H1 (cell line): ENCODE results near the gene PMEPA1. TPM values are rescaled to one million over a fixed set of nuclear protein-coding genes. Genes with fewer than 3 reads are reported as not detected.

Source experiments
- CTCF ChIA-PET: fragments of 300-600 bp; sonication (Branson Sonifier 250); formaldehyde crosslinking; loops from one replicate; lab custom pipeline; 2021; ENCODE audit not compliant: partially characterized antibody; lab: Charles Lee
- POLR2A ChIA-PET: fragments of 300-600 bp; sonication (Branson Sonifier 250); formaldehyde crosslinking; loops from one replicate; lab custom pipeline; 2021; ENCODE audit warnings: inconsistent platforms; ENCODE audit not compliant: partially characterized antibody; lab: Charles Lee
- DNase-seq, 2 experiments: peaks; one replicate each; pipeline versions ENCODE4 v3.0.0 to v3.0.0-alpha.2; 2010 to 2022; ENCODE audit warnings: low spot score in 2 of 2, low read depth in 1 of 2, mixed read lengths in 1 of 2
- FAIRE-seq: peaks from 2 replicates; lab custom pipeline; 2011; peaks lifted over from hg19 to GRCh38; lab: Jason Lieb, UNC
- H2AFZ ChIP-seq: 2 replicates; pipeline ENCODE4 v1.8.1; 2012; ENCODE audit warnings: low read length, inconsistent platforms
- H2AK5ac ChIP-seq: 2 replicates; pipeline ENCODE4 v1.6.1; 2013; ENCODE audit warnings: low read depth, low read length
- H2BK120ac ChIP-seq: replicated peaks from 2 replicates; pipeline ENCODE3; 2013; ENCODE audit warnings: low read depth, low read length, inconsistent platforms
- H2BK12ac ChIP-seq: 2 replicates; pipeline ENCODE4 v1.6.1; 2013; ENCODE audit warnings: low read depth, low read length
- H2BK15ac ChIP-seq: 2 replicates; pipeline ENCODE4 v1.6.1; 2013; ENCODE audit warnings: low read length
- H2BK20ac ChIP-seq: 2 replicates; pipeline ENCODE4 v1.6.1; 2013; ENCODE audit warnings: low read length
- H2BK5ac ChIP-seq: 2 replicates; pipeline ENCODE4 v1.6.1; 2013; ENCODE audit warnings: low read depth, low read length
- H3K14ac ChIP-seq: 2 replicates; pipeline ENCODE4 v1.6.1; 2013; ENCODE audit warnings: inconsistent platforms; ENCODE audit not compliant: insufficient read length
- H3K18ac ChIP-seq: 2 replicates; pipeline ENCODE4 v1.6.1; 2013; ENCODE audit warnings: low read length; ENCODE audit errors: extremely low read depth
- H3K23ac ChIP-seq: 2 replicates; pipeline ENCODE4 v1.6.1; 2013; ENCODE audit warnings: inconsistent platforms; ENCODE audit not compliant: insufficient read length
- H3K23me2 ChIP-seq: 2 replicates; pipeline ENCODE4 v1.6.1; 2013; ENCODE audit warnings: low read depth, low read length
- H3K27ac ChIP-seq: 2 replicates; pipeline ENCODE4 v1.6.1; 2011; ENCODE audit warnings: low read depth, low read length, inconsistent platforms
- H3K27me3 ChIP-seq, 4 experiments: replicated peaks in 1 of 4; 1 replicate in 1 of 4; 2 replicates in 3 of 4; pipeline versions ENCODE4 v1.6.1 to v1.8.1; 2011 to 2013; ENCODE audit warnings: low read length in 3 of 4, mild to moderate bottlenecking in 3 of 4, inconsistent platforms in 2 of 4, mixed read lengths in 2 of 4, moderate library complexity in 1 of 4; ENCODE audit not compliant: control insufficient read depth in 3 of 4, insufficient read depth in 3 of 4; ENCODE audit errors: extremely low read depth in 1 of 4
- H3K36me3 ChIP-seq, 4 experiments: 2 replicates each; pipeline versions ENCODE4 v1.6.1 to v1.8.1; 2011 to 2013; ENCODE audit warnings: mild to moderate bottlenecking in 4 of 4, low read length in 3 of 4, moderate library complexity in 2 of 4, control low read depth in 1 of 4, inconsistent platforms in 1 of 4; ENCODE audit not compliant: insufficient read depth in 4 of 4, control insufficient read depth in 2 of 4
- H3K4ac ChIP-seq: replicated peaks from 2 replicates; pipeline ENCODE3; 2013; ENCODE audit warnings: low read length, low read depth, mixed read lengths, inconsistent platforms; ENCODE audit not compliant: insufficient read length
- H3K4me1 ChIP-seq, 4 experiments: replicated peaks in 1 of 4; 1 replicate in 1 of 4; 2 replicates in 3 of 4; pipeline versions ENCODE4 v1.6.1 to v1.8.1; 2011 to 2013; ENCODE audit warnings: low read length in 3 of 4, inconsistent platforms in 2 of 4, mixed read lengths in 1 of 4; ENCODE audit not compliant: insufficient read depth in 4 of 4, control insufficient read depth in 3 of 4
- H3K4me2 ChIP-seq, 2 experiments: 2 replicates each; pipeline versions ENCODE4 v1.6.1 to v1.8.1; 2011 to 2013; ENCODE audit warnings: low read depth in 2 of 2, low read length in 2 of 2, control low read depth in 1 of 2, inconsistent platforms in 1 of 2, mild to moderate bottlenecking in 1 of 2; ENCODE audit not compliant: insufficient read depth in 1 of 2
- H3K4me3 ChIP-seq, 4 experiments: fragments of 200-600, 300-600 bp in 1 of 4; sonication (generic), shearing (Covaris generic), sonication (Bioruptor Twin) in 1 of 4; 2 replicates each; pipeline versions ENCODE4 v1.5.1 to v1.8.1; 2011 to 2016; ENCODE audit warnings: low read length in 4 of 4, low read depth in 3 of 4, control low read depth in 2 of 4, inconsistent platforms in 2 of 4, mild to moderate bottlenecking in 2 of 4, mixed read lengths in 1 of 4, moderate library complexity in 1 of 4; ENCODE audit not compliant: insufficient read depth in 2 of 4; ENCODE audit errors: extremely low read depth in 1 of 4
- H3K56ac ChIP-seq: replicated peaks from 2 replicates; pipeline ENCODE3; 2013; ENCODE audit warnings: low read depth, mild to moderate bottlenecking, mixed read lengths, low read length, inconsistent platforms; ENCODE audit not compliant: insufficient read length
- H3K79me1 ChIP-seq: 2 replicates; pipeline ENCODE4 v1.6.1; 2013; ENCODE audit warnings: low read depth, low read length, control low read depth
- H3K79me2 ChIP-seq, 2 experiments: 2 replicates each; pipeline versions ENCODE4 v1.6.1 to v1.8.1; 2012 to 2013; ENCODE audit warnings: low read length in 2 of 2, mild to moderate bottlenecking in 2 of 2, inconsistent platforms in 1 of 2; ENCODE audit not compliant: insufficient read depth in 2 of 2, control insufficient read depth in 1 of 2
- H3K9ac ChIP-seq, 4 experiments: replicated peaks in 1 of 4; 1 replicate in 1 of 4; 2 replicates in 3 of 4; pipeline versions ENCODE4 v1.6.1 to v1.8.1; 2011 to 2013; ENCODE audit warnings: low read depth in 3 of 4, low read length in 3 of 4, control low read depth in 2 of 4, mild to moderate bottlenecking in 2 of 4, moderate library complexity in 2 of 4, inconsistent platforms in 1 of 4; ENCODE audit errors: extremely low read depth in 1 of 4
- H3K9me3 ChIP-seq, 2 experiments: 2 replicates each; pipeline versions ENCODE4 v1.6.1 to v1.8.1; 2012 to 2013; ENCODE audit warnings: mild to moderate bottlenecking in 2 of 2, moderate library complexity in 2 of 2, control low read depth in 1 of 2, inconsistent platforms in 1 of 2, low read depth in 1 of 2, low read length in 1 of 2, mixed read lengths in 1 of 2; ENCODE audit not compliant: insufficient read depth in 2 of 2
- H4K20me1 ChIP-seq, 2 experiments: replicated peaks in 1 of 2; 2 replicates each; pipeline versions ENCODE3 to v1.8.1; 2011 to 2013; ENCODE audit warnings: inconsistent platforms in 2 of 2, low read length in 2 of 2, mild to moderate bottlenecking in 1 of 2; ENCODE audit not compliant: insufficient read depth in 2 of 2, control insufficient read depth in 1 of 2
- H4K5ac ChIP-seq: 2 replicates; pipeline ENCODE4 v1.6.1; 2013; ENCODE audit warnings: low read length, low read depth, mixed read lengths, inconsistent platforms; ENCODE audit not compliant: insufficient read length
- H4K8ac ChIP-seq: 2 replicates; pipeline ENCODE4 v1.8.0; 2013; ENCODE audit warnings: mild to moderate bottlenecking, moderate library complexity, low read length, inconsistent platforms; ENCODE audit not compliant: insufficient read depth; ENCODE audit errors: extremely low read depth
- H4K91ac ChIP-seq: replicated peaks from 2 replicates; pipeline ENCODE3; 2013; ENCODE audit warnings: low read length, mixed read lengths, inconsistent platforms; ENCODE audit not compliant: insufficient read length
- ATF2 ChIP-seq: IDR thresholded peaks from 2 replicates; pipeline ENCODE4 v1.6.1; 2012; ENCODE audit warnings: low read length, inconsistent platforms
- CBX5 ChIP-seq: fragments of 300-800, 300-1000 bp; sonication (generic); IDR thresholded peaks from 2 replicates; pipeline ENCODE4 v1.7.1; 2016; ENCODE audit warnings: antibody characterized with exemption, low read length, low read depth
- CTBP2 ChIP-seq: IDR thresholded peaks from 2 replicates; pipeline ENCODE4 v1.7.0; 2011; ENCODE audit warnings: borderline replicate concordance, mild to moderate bottlenecking, moderate library complexity, mixed read lengths, low read length; ENCODE audit not compliant: insufficient read depth, insufficient read length
- EZH2 ChIP-seq: fragments of 200-600 bp; sonication (generic); IDR thresholded peaks from 2 replicates; pipeline ENCODE4 v1.7.1; 2012; ENCODE audit warnings: low read depth, mild to moderate bottlenecking, moderate library complexity, low read length, inconsistent platforms; ENCODE audit not compliant: severe bottlenecking
- HDAC6 ChIP-seq: IDR thresholded peaks from one replicate; pipeline ENCODE4 v1.7.1; 2012; ENCODE audit warnings: low read depth, mild to moderate bottlenecking, inconsistent platforms, low read length, moderate library complexity
- MAX ChIP-seq: IDR thresholded peaks from 2 replicates; pipeline ENCODE4 v1.6.1; 2012; ENCODE audit warnings: inconsistent platforms
- PHF8 ChIP-seq: fragments of 200-600 bp; sonication (generic); conservative IDR thresholded peaks from 2 replicates; pipeline ENCODE4 v1.7.1; 2012; ENCODE audit warnings: low read depth, mild to moderate bottlenecking, inconsistent platforms, low read length, moderate library complexity
- RNF2 ChIP-seq: fragments of 200-900, 300-1000 bp; sonication (generic); IDR thresholded peaks from 2 replicates; pipeline ENCODE4 v1.7.1; 2016; ENCODE audit warnings: borderline replicate concordance, low read depth, mild to moderate bottlenecking, antibody characterized with exemption, low read length; ENCODE audit not compliant: poor library complexity, severe bottlenecking; ENCODE audit errors: missing control alignments
- SP2 ChIP-seq: IDR thresholded peaks from 2 replicates; pipeline ENCODE4 v1.6.1; 2012; ENCODE audit warnings: mild to moderate bottlenecking, low read length, inconsistent platforms
- TAF1 ChIP-seq: IDR thresholded peaks from 2 replicates; pipeline ENCODE4 v1.6.1; 2011; ENCODE audit warnings: mild to moderate bottlenecking, low read depth, low read length
- ZNF274 ChIP-seq: IDR thresholded peaks from 2 replicates; pipeline ENCODE4 v1.7.0; 2012; ENCODE audit warnings: low read length, borderline replicate concordance; ENCODE audit errors: extremely low read depth
- WGBS, 2 experiments: shearing (Covaris generic) in 1 of 2; methylation state at CpG; one replicate each; pipeline versions ENCODE4 v1.1.6 to v1.1.7; 2013 to 2015; ENCODE audit warnings: low lambda C conversion rate in 2 of 2, mixed read lengths in 2 of 2, inconsistent platforms in 1 of 2, low coverage in 1 of 2, missing lambda C conversion rate in 1 of 2; ENCODE audit not compliant: insufficient replicate concordance in 2 of 2, insufficient coverage in 1 of 2, insufficient read length in 1 of 2; ENCODE audit errors: extremely low coverage in 1 of 2, missing lambda C conversion rate in 1 of 2; 5-methylcytosine and 5-hydroxymethylcytosine counted together
- polyA plus RNA-seq, 7 experiments: library from polyadenylated mRNA; depleted of rRNA in 3 of 7; stranded (reverse) in 5 of 7; unstranded in 2 of 7; fragments of >200 nt in 5 of 7; fragments of 200-250 nt in 2 of 7; gene quantifications; 1 replicate in 5 of 7; 2 replicates in 1 of 7; 4 replicates in 1 of 7; pipeline versions ENCODE4 v1.2.1 to v1.2.3, GENCODE V29; 2011 to 2013; ENCODE audit warnings: missing spikeins in 2 of 7, mixed read lengths in 2 of 7
- total RNA-seq: library from RNA; stranded (reverse); fragmentation: NEBNext Ultra II Directional; extraction: Animal tissue kit (Norgen Biotek cat#: 25700); gene quantifications from 2 replicates; pipeline ENCODE4 v1.2.1, GENCODE V29; 2021

Gene PMEPA1
- total and polyA plus RNA-seq, 2 of the 8 experiments (the other 6 are each of a cell fraction or from before 2014, with no cell fraction given): 12.7 to 20.5 TPM

- Histone ChIP-seq H3K27ac (no peak overlapping the region), H3K56ac (no peak overlapping the region), H2BK5ac (no peak overlapping the region), H2BK12ac (no peak overlapping the region), H4K5ac (no peak overlapping the region), H2BK20ac (no peak overlapping the region), H3K9me3 (no peaks in the 10 kb centered on the region), H4K91ac (no peak overlapping the region), H3K23me2 (no peaks in the 10 kb centered on the region), H3K9ac (no peak overlapping the region), H3K4ac (no peak overlapping the region), H3K79me1 (peaks cover 25% of the 10 kb centered on the region; the same call in 1 of the 2 replicates), H3K36me3 (no peaks in the 10 kb centered on the region), H2AK5ac (no peak overlapping the region), H3K27me3 (peaks cover 0 to under 1% (median under 1%) of the 10 kb centered on the region in 4 experiments; a peak in 2 of 7 replicates), H3K4me3 (no peak overlapping the region), H2BK15ac (no peak overlapping the region), H3K79me2 (peaks cover 20 to 97% of the 10 kb centered on the region in 2 experiments; a peak in 3 of 4 replicates), H4K20me1 (peaks cover 53 to 58% of the 10 kb centered on the region in 2 experiments), H2AFZ (no peak overlapping the region), H3K4me1 (peaks cover 0 to 25% (median 10%) of the 10 kb centered on the region in 4 experiments; a peak in 5 of 7 replicates), H3K18ac (no peak overlapping the region), H3K14ac (no peak overlapping the region), H3K23ac (no peak overlapping the region), H4K8ac (no peak overlapping the region), H3K4me2 (no peak overlapping the region), H2BK120ac (no peak overlapping the region)
- FAIRE-seq (no peak), DNase-seq (no peak)
- POLR2A ChIA-PET: interaction anchor here (0.8 kb wide), 1 partner anchor 31 kb away, joined by 3 read pairs; no protein-coding TSS in a partner anchor
- TF ChIP-seq ZNF274: no peak
- TF ChIP-seq CBX5: no peak
- TF ChIP-seq EZH2: no peak
- no peak for TF ChIP-seq MAX
- TF ChIP-seq CTBP2: no peak
- TF ChIP-seq HDAC6: no peak
- TF ChIP-seq ATF2: no peak
- no peak for TF ChIP-seq SP2
- no peak for TF ChIP-seq TAF1
- no peak for TF ChIP-seq RNF2
- no peak for TF ChIP-seq PHF8
- CTCF ChIA-PET: interaction anchor here (1.4 to 2.0 kb wide), 3 partner anchors 9 to 384 kb away, joined by 4 to 6 read pairs (median 4); no protein-coding TSS in a partner anchor
- 77% methylated on average over 6 of the region's 6 CpGs; no CpG with 5 or more reads in 1 of the 2 experiments for WGBS, 2 experiments
These were observed 6.8 kb downstream of the PMEPA1 start for GRCh38 chr20:57703013-57703412.
